Esophagus squamous epithelium (tissue), 4 donors: Measurements from ENCODE around the gene CCDC80.

Experiments used
- CTCF ChIP-seq, 6 experiments: fragments of 450-650 bp in 4 of 6; fragments of 200-600 bp in 2 of 6; sonication (generic) in 2 of 6; IDR thresholded peaks; one replicate each; pipeline ENCODE4 v1.5.1; 2016 to 2019; ENCODE audit warnings: antibody characterized with exemption in 6 of 6, mild to moderate bottlenecking in 4 of 6, moderate library complexity in 4 of 6
- POLR2A ChIP-seq, 4 donors: fragments of 450-650 bp; IDR thresholded peaks; one replicate each; pipeline ENCODE4 v1.6.1; 2017; ENCODE audit warnings: antibody characterized with exemption in 4 of 4, mild to moderate bottlenecking in 4 of 4, moderate library complexity in 3 of 4

- TF ChIP-seq CTCF (IDR thresholded peaks at IDR 0.05) = no peak
- no peak for TF ChIP-seq POLR2A (IDR thresholded peaks at IDR 0.05)
Measured at GRCh38 chr3:112681822-112682325, 40.9 kb upstream of the CCDC80 start.
